IMR-90 (cell line): ENCODE results near the gene TTC23L. TPM values are rescaled to one million over a fixed set of nuclear protein-coding genes. Genes with fewer than 3 reads are reported as not detected.

Experiments used
- ATAC-seq: fragments of 200-7000 bp; cut with Tn5 transposase; 2 replicates; pipeline ENCODE4 v1.9.1; 2020; ENCODE audit warnings: low read depth, mild to moderate bottlenecking, moderate library complexity
- BruUV-seq: library from RNA; stranded (reverse); fragments of 400-500 nt; replicated peaks from 2 replicates; lab custom pipeline; 2021; lab: Mats Ljungman, UMichigan
- CTCF ChIA-PET: fragments of 300-600 bp; formaldehyde crosslinking; extraction: SDS; loops from one replicate; lab custom pipeline; 2021; ENCODE audit warnings: antibody characterized with exemption; lab: Yijun Ruan, JAX
- POLR2A ChIA-PET: fragments of 300-600 bp; sonication (Branson Sonifier 250); formaldehyde crosslinking; loops from one replicate; lab custom pipeline; 2022; ENCODE audit warnings: antibody characterized with exemption; ENCODE audit not compliant: unreplicated experiment; lab: Charles Lee
- DNase-seq: peaks from one replicate; pipeline ENCODE4 v3.0.0; 2013
- H2AFZ ChIP-seq: replicated peaks from 2 replicates; pipeline ENCODE3; 2013; ENCODE audit warnings: low read length, mild to moderate bottlenecking; ENCODE audit not compliant: poor library complexity
- H2AK5ac ChIP-seq: 2 replicates; pipeline ENCODE4 v1.6.1; 2013; ENCODE audit warnings: low read depth, low read length, inconsistent platforms
- H2AK9ac ChIP-seq: replicated peaks from 2 replicates; pipeline ENCODE3; 2013; ENCODE audit warnings: mild to moderate bottlenecking, low read depth, low read length, moderate library complexity; ENCODE audit not compliant: poor library complexity
- H2BK120ac ChIP-seq: 2 replicates; pipeline ENCODE4 v1.6.1; 2013; ENCODE audit warnings: low read depth, low read length, inconsistent platforms
- H2BK15ac ChIP-seq: 3 replicates; pipeline ENCODE4 v1.6.1; 2013; ENCODE audit warnings: low read depth, low read length, inconsistent platforms
- H2BK20ac ChIP-seq: 2 replicates; pipeline ENCODE4 v1.6.1; 2013; ENCODE audit warnings: low read depth, mild to moderate bottlenecking, inconsistent platforms, low read length, moderate library complexity
- H2BK5ac ChIP-seq: 2 replicates; pipeline ENCODE4 v1.6.1; 2013; ENCODE audit warnings: mild to moderate bottlenecking, low read depth, low read length, inconsistent platforms; ENCODE audit not compliant: poor library complexity, severe bottlenecking
- H3K14ac ChIP-seq: replicated peaks from 2 replicates; pipeline ENCODE4 v1.6.1; 2013; ENCODE audit warnings: low read depth, low read length, inconsistent platforms
- H3K18ac ChIP-seq: 2 replicates; pipeline ENCODE4 v1.6.1; 2013; ENCODE audit warnings: low read depth, low read length, control low read depth
- H3K23ac ChIP-seq: 2 replicates; pipeline ENCODE4 v1.6.1; 2013; ENCODE audit warnings: low read depth, low read length, inconsistent platforms
- H3K27ac ChIP-seq: 2 replicates; pipeline ENCODE4 v1.5.1; 2013; ENCODE audit warnings: mild to moderate bottlenecking, control low read depth, low read length; ENCODE audit not compliant: insufficient read depth
- H3K27me3 ChIP-seq: 2 replicates; pipeline ENCODE4 v1.6.1; 2013; ENCODE audit warnings: low read length; ENCODE audit not compliant: control insufficient read depth, insufficient read depth
- H3K36me3 ChIP-seq: 2 replicates; pipeline ENCODE4 v1.6.1; 2013; ENCODE audit warnings: low read length, mixed read lengths; ENCODE audit not compliant: control insufficient read depth, insufficient read depth
- H3K4ac ChIP-seq: 2 replicates; pipeline ENCODE4 v1.6.1; 2013; ENCODE audit warnings: low read depth, low read length, inconsistent platforms
- H3K4me1 ChIP-seq: 2 replicates; pipeline ENCODE4 v1.6.1; 2013; ENCODE audit warnings: low read length, mixed read lengths; ENCODE audit not compliant: control insufficient read depth, insufficient read depth
- H3K4me2 ChIP-seq: 2 replicates; pipeline ENCODE4 v1.6.1; 2013; ENCODE audit warnings: low read depth, mild to moderate bottlenecking, control low read depth, low read length, moderate library complexity
- H3K4me3 ChIP-seq: 2 replicates; pipeline ENCODE4 v1.5.1; 2013; ENCODE audit warnings: low read depth, mild to moderate bottlenecking, control low read depth, low read length, moderate library complexity; ENCODE audit not compliant: insufficient read depth
- H3K56ac ChIP-seq: 2 replicates; pipeline ENCODE4 v1.6.1; 2013; ENCODE audit warnings: low read length, inconsistent platforms; ENCODE audit not compliant: insufficient read depth; ENCODE audit errors: extremely low read depth
- H3K79me1 ChIP-seq, 2 experiments: 2 replicates each; pipeline ENCODE4 v1.6.1; 2013; ENCODE audit warnings: low read length in 2 of 2, inconsistent platforms in 1 of 2, low read depth in 1 of 2
- H3K9ac ChIP-seq: 2 replicates; pipeline ENCODE4 v1.6.1; 2013; ENCODE audit warnings: low read depth, low read length, control low read depth
- H3K9me1 ChIP-seq: 2 replicates; pipeline ENCODE4 v1.6.1; 2013; ENCODE audit warnings: low read length, inconsistent platforms; ENCODE audit not compliant: insufficient read depth
- H3K9me3 ChIP-seq: 2 replicates; pipeline ENCODE4 v1.6.1; 2013; ENCODE audit warnings: low read length; ENCODE audit not compliant: control insufficient read depth, insufficient read depth
- H4K20me1 ChIP-seq: 2 replicates; pipeline ENCODE4 v1.6.1; 2013; ENCODE audit warnings: low read length, inconsistent platforms; ENCODE audit not compliant: insufficient read depth
- H4K5ac ChIP-seq: 2 replicates; pipeline ENCODE4 v1.6.1; 2013; ENCODE audit warnings: mild to moderate bottlenecking, low read depth, low read length, control low read depth
- H4K8ac ChIP-seq, 2 experiments: 2 replicates each; pipeline ENCODE4 v1.6.1; 2013; ENCODE audit warnings: low read depth in 2 of 2, low read length in 2 of 2, control low read depth in 1 of 2, inconsistent platforms in 1 of 2
- H4K91ac ChIP-seq: 2 replicates; pipeline ENCODE4 v1.6.1; 2013; ENCODE audit warnings: low read depth, low read length, inconsistent platforms; ENCODE audit not compliant: insufficient read depth
- CEBPB ChIP-seq: IDR thresholded peaks from 2 replicates; pipeline ENCODE4 v1.6.1; 2012; ENCODE audit warnings: low read depth, low read length, improper control_type of control experiment
- CHD1 ChIP-seq: IDR thresholded peaks from 2 replicates; pipeline ENCODE4 v1.6.1; 2012; ENCODE audit warnings: low read depth, low read length, improper control_type of control experiment
- NFE2L2 ChIP-seq: fragments of 150-350 bp; IDR thresholded peaks from 2 replicates; pipeline ENCODE4 v1.6.1; 2016; ENCODE audit warnings: low read depth, mild to moderate bottlenecking, low read length
- POLR2A ChIP-seq: IDR thresholded peaks from 2 replicates; pipeline ENCODE4 v1.6.1; 2012; ENCODE audit warnings: mild to moderate bottlenecking, low read depth, low read length
- RAD21 ChIP-seq: IDR thresholded peaks from 2 replicates; pipeline ENCODE4 v1.6.1; 2012; ENCODE audit warnings: low read length, improper control_type of control experiment
- WGBS, 2 experiments: methylation state at CpG; one replicate each; pipeline versions ENCODE4 v1.1.5 to v1.1.7; 2013; ENCODE audit warnings: missing lambda C conversion rate in 2 of 2; ENCODE audit not compliant: insufficient read length in 1 of 2; ENCODE audit errors: extremely low coverage in 2 of 2; 5-methylcytosine and 5-hydroxymethylcytosine counted together
- dilution Hi-C: fragments of 300-500 bp; cut with HindIII; formaldehyde crosslinking; loops from one replicate; pipeline ENCODE4 v1.14.3; 2018; ENCODE audit warnings: low sequenced_read_pairs; ENCODE audit not compliant: unreplicated experiment
- in situ Hi-C: fragments of 300-500 bp; cut with MboI; formaldehyde crosslinking; loops from 3 replicates; pipeline ENCODE4 v1.14.3; 2019; ENCODE audit warnings: low sequenced_read_pairs, inconsistent platforms, mixed read lengths
- intact Hi-C: fragments of 100-400 bp; cut with micrococcal nuclease; formaldehyde crosslinking; loops from 2 replicates; pipeline ENCODE4 v1.10.0; 2022
- polyA plus RNA-seq, 3 experiments: library from polyadenylated mRNA; depleted of rRNA; stranded (reverse); fragments of >200 nt; gene quantifications; 2 replicates each; pipeline ENCODE4 v1.2.3, GENCODE V29; 2012; ENCODE audit warnings: low replicate concordance in 1 of 3
- total RNA-seq: library from RNA; depleted of rRNA; stranded (reverse); fragments of >200 nt; gene quantifications from 2 replicates; pipeline ENCODE4 v1.2.3, GENCODE V29; 2012
- TF ChIP-seq, protein P1 (sequence below): fragments of 150-350 bp; IDR thresholded peaks from 2 replicates; pipeline ENCODE4 v1.6.1; 2017; ENCODE audit warnings: mild to moderate bottlenecking, antibody characterized with exemption, low read length, low read depth

Gene TTC23L
- total and polyA plus RNA-seq, 2 of the 4 experiments (the other 2 are of a cell fraction): under 0.01 TPM; not detected in 1

DNA sequence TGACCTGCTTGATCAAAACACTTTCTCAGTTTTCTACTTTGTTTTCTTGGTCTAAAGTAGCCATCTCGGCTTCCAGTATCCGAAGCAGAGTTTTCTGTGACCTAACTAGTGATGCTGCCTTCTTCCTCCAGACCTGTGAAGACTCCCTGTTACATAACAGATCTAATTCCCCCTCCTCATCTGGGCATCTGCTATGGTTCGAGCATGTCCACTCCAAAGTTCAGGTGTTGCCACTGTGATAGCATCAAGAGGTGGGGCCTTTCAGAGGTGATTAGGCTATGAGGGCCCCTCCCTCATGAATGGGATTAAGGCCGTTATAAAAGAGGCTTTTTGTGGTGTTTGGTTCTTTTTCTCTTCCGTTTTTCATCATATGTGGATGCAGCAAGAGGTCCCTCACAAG, 20.3 kb downstream of the TTC23L start:
- Histone ChIP-seq H3K36me3 (no peaks in the 10 kb centered on the region), H2BK120ac (no peak overlapping the region), H3K27ac (no peak overlapping the region), H4K8ac (no peak overlapping the region), H3K18ac (no peak overlapping the region), H3K27me3 (no peaks in the 10 kb centered on the region; the same call in none of the 2 replicates), H3K56ac (no peak overlapping the region), H2BK5ac (no peak overlapping the region), H3K4ac (no peak overlapping the region), H3K23ac (no peak overlapping the region), H4K20me1 (no peaks in the 10 kb centered on the region), H4K5ac (no peak overlapping the region), H2AFZ (no peak overlapping the region), H3K9ac (no peak overlapping the region), H3K9me1 (no peaks in the 10 kb centered on the region), H4K91ac (no peak overlapping the region), H3K4me2 (no peak overlapping the region), H3K79me1 (no peaks in the 10 kb centered on the region), H3K4me1 (no peaks in the 10 kb centered on the region), H2AK5ac (no peak overlapping the region), H2BK15ac (no peak overlapping the region), H2BK20ac (no peak overlapping the region), H3K9me3 (no peaks in the 10 kb centered on the region), H2AK9ac (no peak overlapping the region), H3K14ac (no peak overlapping the region), H3K4me3 (no peak overlapping the region)
- POLR2A ChIA-PET: no interaction called here
- in situ Hi-C loops (no loop called here), dilution Hi-C loops (no loop called here), intact Hi-C loops (no loop called here)
- no TSS peak for BruUV-seq
- ATAC-seq (no peak), DNase-seq (no peak)
- no peak for TF ChIP-seq CHD1
- no peak for TF ChIP-seq CEBPB
- TF ChIP-seq, protein P1, sequence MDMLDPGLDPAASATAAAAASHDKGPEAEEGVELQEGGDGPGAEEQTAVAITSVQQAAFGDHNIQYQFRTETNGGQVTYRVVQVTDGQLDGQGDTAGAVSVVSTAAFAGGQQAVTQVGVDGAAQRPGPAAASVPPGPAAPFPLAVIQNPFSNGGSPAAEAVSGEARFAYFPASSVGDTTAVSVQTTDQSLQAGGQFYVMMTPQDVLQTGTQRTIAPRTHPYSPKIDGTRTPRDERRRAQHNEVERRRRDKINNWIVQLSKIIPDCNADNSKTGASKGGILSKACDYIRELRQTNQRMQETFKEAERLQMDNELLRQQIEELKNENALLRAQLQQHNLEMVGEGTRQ: no peak
- no peak for TF ChIP-seq RAD21
- no peak for TF ChIP-seq POLR2A
- TF ChIP-seq NFE2L2: no peak
- CTCF ChIA-PET: no interaction called here
- WGBS, 2 experiments: 80% methylated on average over 1 of the region's 5 CpGs; no CpG with 5 or more reads in 1 of the 2 experiments
